Fibroblast of peridontal ligament (primary cell): Measurements from ENCODE around the gene RPL13.
"Not testable (repeated sequence)": the region's sequence is repeated elsewhere in the genome, so short reads cannot be mapped to it uniquely, and the experiment has no call there.

ENCODE experiments used
- DNase-seq: peaks from one replicate; pipeline ENCODE4 v3.0.0-alpha.2; 2010; ENCODE audit errors: extremely low read depth

RPL13 gene

DNA sequence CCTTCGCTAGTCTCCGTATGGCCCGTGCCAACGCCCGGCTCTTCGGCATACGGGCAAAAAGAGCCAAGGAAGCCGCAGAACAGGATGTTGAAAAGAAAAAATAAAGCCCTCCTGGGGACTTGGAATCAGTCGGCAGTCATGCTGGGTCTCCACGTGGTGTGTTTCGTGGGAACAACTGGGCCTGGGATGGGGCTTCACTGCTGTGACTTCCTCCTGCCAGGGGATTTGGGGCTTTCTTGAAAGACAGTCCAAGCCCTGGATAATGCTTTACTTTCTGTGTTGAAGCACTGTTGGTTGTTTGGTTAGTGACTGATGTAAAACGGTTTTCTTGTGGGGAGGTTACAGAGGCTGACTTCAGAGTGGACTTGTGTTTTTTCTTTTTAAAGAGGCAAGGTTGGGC, 2.5 kb downstream of the RPL13 start:
- no peak for DNase-seq

DNA sequence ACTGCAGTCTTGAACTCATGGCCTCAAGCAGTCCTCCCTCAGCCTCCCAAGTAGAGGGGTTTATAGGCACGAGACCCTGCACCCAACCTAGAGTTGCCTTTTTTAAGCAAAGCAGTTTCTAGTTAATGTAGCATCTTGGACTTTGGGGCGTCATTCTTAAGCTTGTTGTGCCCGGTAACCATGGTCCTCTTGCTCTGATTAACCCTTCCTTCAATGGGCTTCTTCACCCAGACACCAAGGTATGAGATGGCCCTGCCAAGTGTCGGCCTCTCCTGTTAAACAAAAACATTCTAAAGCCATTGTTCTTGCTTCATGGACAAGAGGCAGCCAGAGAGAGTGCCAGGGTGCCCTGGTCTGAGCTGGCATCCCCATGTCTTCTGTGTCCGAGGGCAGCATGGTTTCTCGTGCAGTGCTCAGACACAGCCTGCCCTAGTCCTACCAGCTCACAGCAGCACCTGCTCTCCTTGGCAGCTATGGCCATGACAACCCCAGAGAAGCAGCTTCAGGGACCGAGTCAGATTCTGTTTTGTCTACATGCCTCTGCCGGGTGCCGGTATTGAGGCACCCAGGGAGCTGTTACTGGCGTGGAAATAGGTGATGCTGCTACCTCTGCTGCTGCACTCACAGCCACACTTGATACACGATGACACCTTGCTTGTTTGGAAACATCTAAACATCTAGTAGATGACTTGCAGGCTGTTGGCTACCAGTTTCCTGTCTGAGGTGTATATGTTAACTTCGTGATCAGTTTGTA, 3.3 kb downstream of the RPL13 start:
- DNase-seq, result no peak

DNA sequence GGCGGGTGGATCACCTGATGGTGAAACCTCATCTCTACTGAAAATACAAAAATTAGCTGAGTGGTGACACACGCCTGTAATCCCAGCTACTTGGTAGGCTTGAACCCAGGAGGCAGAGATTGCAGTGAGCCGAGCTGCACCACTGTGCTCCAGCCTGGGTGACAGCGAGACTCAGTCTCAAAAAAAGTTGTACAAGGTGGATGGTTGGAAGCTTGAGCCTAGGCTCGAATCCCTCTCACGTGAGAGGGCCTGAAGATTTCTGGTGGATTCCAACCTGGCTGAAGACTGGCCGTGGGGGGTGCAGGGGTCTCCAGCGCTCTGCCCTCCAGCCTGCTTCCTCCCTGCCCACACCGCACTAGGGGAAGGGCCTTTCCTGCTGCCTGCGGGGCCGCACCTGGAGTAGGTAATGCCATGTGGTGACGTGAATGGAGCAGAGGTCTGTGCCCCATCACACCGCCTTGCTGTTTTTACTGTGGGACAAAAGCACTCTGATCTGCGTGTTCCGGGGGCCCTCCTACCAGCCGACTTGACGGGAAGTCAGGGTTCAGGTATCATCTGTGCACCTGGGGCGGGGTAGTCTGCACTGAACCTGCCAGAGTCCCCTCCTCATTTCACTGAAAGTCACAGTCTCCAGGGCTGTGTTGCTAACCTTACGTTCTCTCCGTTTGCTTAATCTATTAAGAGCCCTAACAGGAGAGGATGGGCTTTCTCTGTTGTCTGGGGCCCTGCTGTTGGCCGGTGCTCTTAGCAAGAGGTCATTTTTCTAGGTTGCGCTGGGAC, 4.2 kb downstream of the RPL13 start:
- DNase-seq, result no peak

DNA sequence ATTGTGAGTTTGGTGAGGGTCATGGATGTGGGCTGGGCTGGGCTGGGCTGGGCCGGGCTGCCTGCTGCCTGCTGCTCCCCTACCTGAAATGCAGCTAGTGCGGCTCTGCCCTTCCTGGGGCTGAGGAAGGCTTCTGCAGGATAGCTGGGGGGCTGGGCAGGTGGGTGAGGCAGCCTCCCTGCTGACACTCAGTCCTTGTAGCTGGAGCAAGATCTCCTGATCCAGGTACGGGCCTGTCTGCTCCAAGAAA, 4.7 kb downstream of the RPL13 start:
- no peak for DNase-seq

DNA sequence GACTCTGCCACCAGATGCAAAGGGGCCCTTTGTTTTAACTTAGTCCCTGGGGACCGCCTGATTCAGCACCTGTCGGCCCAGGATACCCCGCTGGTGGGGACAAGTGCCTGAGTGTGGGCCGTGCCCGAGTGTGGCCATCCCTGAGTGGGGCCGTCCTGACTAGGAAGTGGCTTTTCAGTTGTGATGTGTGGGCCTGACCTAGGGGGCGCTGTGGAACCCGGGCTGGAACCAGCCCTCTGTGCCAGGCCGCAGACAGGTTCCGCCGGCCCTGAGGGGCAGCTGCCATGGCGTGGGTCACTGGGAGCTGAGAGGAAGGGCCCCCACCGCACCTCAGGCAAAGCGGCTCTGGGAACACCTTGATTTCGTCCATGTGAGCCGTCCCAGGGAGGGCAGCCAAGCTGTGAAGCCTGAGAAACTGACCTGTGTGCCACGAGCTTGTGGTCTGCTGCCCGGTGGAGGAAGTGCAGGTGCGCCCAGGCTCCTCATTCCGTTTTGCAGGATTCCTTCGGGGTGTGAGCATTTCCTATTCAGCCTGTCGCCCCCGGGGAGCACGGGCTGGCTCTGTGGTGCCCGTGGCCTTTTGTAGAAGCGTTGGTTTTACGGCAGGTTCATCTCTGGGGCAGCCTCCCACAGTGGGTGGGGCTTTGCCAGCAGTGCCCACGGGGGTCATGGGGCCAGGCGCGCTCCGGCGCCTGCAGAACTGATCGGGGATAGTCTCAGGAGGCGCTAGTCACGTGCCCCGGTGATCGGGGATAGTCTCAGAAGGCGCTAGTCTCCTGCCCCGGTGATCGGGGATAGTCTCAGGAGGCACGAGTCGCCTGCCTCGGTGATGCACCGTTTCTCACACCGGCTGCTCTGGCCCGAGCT, 5.3 kb downstream of the RPL13 start:
- DNase-seq, result no peak

DNA sequence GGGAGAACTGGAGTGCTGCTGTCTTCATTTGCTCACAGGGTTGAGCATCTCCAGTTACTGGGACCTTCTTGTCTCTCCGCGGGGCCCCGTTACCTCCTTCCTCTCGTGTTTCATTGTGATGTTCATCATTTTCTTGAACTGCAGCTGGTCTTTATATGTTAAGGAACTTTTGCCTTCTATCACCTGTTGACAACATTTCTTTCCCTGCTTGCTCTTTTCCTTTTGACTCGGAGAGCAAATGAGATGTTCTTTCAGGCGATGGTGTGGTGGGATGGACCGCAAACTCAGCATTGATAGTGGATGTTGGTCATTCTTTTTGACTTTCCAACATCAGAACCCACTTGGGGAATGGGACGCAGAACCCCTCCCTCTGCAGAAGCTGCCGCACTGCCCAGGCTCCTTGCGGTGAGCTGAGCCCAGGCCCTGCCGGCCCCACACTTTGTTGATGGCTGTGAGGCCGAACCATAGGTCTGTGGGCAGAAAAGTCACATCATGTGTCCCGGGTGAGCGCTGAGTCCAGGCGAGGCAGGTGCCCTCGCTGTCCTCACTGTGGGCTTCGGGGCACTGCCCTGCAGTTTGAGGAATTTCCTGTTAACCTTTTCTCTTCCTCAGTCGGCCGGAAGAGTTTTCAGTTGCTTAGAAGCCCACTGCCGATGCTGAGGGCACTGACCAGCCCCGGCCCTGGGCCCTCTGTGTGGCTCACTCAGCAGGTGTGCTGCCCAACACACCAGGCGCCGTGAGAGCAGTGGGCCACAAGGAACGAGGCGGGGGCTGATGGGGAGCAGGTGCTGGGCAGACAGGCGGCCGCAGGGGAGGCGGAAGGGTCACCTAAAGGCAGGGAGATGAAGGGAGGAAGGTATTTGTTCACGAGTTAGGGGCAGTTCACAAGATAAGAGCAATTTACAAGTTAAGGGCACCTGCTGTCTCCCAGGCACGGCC, 7.4 kb downstream of the RPL13 start:
- no peak for DNase-seq

DNA sequence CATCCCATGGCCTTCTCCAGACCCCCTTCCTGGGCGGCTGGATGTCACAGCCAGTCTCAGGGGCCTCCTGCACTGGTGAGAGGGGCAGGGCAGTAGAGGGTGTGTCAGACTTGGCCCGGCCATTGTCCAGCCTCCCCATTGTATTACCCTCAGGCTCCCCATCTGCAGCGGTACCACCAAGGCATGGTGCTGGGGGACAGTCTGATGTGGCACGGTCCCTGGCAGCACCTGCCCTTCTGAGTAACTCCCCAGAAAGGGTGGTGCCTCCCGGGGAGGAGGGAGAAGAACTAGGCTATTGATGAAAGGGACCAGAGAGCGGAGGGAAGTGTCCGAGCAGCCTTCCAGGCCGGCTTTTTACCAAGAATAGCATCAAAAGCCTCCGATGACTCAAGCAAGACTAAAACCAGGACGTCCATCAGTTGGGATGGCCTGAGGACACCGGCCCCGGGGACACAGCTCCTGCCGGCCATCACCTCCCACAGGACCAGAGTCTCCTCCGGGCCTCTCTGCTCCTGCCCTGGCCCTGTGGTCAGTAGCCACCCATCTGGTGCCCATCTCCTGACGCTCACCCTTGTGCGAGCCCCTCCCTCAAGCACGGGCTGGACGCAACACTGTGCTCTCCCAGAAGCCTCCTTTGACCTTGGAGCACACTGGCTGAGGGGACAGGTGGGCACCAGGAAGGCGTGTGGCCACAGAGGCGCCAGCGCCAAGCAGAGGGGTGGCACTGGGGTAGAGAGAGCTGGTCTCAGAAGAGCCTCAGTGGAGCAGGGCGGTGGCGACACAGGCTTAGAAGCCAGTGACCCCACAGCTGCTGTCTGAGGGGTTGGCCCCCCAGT, 9.2 kb downstream of the RPL13 start:
- no peak for DNase-seq

DNA sequence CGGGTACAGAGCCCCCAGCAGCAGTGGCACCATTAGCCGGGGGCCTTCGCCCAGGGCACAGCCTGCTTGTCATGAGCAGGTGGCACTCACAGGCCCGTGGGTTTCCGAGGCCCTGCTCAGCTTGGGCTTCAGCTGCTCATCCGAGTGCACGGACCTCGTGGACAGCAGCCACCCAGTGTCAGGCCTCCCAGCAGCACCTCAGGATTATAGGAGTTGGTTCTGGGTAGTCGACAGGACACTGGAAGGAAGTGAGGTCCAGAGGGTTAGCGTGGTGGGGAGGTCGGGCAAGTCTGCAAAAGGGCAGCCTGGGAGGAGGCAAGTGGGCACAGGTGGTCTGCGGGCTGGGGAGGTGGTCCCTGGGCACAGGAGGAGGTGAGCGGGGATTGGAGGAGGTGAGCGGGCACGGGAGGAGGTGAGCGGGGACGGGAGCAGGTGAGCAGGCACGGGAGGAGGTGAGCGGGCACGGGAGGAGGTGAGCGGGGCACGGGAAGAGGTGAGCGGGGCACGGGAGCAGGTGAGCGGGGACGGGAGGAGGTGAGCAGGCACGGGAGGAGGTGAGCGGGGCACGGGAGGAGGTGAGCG, 10.0 kb downstream of the RPL13 start:
- DNase-seq, result no peak

DNA sequence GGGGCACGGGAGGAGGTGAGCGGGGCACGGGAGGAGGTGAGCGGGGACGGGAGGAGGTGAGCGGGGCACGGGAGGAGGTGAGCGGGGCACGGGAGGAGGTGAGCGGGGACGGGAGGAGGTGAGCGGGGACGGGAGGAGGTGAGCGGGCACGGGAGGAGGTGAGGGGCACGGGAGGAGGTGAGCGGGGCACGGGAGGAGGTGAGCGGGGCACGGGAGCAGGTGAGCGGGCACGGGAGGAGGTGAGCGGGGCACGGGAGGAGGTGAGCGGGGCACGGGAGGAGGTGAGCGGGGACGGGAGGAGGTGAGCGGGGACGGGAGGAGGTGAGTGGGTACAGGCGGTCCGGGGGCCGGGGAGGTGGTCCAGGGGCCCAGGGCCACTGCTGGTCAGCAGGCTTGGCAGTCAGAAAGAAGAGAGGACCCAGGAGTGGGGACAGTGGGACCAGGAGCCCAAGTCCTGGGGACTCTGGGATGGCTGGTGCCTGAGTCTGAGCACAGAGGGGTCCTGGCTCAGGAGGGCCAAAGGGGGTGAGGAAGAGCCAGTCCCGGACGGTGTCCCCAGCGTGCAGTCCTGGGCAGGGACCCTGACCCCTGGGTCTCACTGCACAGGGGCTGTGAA, 10.6 kb downstream of the RPL13 start:
- DNase-seq, result not testable (repeated sequence)

DNA sequence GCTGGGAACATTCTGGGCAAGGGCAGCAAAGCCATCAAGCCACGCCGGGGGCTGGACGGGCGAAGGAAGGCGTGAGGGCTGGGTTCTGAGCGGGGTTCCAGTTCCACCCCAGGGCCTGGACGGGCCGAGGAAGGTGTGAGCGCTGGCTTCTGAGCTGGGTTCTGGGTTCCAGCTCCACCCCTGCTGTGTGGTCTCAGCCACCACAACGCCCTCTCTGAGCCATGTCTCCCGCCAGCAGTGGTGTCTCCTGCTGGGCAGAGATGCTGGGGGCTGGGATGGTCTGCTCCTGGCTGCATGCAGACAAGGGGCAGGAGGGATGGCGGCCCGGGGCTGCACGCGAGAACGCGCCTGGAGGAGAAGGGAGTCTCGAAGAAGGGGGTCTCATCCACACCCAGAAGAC, 11.2 kb downstream of the RPL13 start:
- no peak for DNase-seq

DNA sequence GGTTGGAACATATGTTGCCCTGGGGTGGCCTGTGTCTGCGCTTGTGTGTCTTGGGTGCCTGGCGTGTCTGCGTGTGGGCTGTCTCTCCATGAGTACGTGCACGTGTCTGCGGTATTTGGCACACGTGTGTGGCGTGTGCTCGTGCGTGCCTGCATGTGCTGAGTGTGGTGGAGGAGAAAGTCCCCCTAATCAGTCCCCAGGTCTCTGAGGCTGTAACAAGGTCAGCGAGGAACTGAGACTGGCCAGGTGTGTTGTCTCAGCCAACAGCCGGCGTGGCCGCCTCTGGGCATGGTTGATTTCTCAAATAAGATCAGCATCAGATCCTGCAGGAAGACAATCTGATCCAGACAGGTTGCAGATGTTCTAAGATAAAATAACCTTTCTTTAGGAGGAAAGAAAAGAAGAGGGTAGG, 11.6 kb downstream of the RPL13 start:
- no peak for DNase-seq

DNA sequence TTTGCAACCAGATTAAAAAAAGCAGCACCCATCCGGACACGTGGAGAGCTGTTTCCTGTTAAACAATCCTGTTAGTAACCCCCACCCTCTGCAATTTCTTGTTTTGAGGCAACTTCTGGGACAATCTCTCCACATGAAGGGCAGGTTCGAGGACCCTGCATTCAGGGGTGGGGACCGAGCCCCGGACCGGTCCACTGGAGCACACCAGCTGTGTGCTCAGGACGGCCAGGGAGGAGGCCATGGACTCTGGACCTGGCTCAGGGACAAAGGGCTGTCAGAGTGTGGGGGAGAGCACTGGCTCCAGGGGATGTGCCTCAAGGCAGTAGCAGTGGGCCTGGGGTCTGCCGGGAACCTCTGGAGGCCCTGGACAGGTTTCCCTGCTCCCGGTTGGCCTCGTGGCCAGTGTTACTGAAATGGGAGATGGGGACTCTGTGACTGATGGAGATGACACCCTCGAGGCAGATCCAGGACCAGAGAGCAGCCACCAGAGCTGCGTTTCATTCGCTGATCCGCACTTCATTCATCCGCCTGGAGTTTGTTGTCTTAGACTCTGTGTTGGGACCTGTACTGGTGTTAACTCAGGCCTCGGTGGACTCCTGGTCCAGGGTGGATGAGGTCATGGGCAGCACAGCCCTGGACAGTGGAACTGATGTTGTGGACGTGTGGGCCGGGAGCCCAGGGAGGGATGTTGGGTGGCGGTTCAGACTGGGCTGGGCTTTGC, 12.2 kb downstream of the RPL13 start:
- no peak for DNase-seq

DNA sequence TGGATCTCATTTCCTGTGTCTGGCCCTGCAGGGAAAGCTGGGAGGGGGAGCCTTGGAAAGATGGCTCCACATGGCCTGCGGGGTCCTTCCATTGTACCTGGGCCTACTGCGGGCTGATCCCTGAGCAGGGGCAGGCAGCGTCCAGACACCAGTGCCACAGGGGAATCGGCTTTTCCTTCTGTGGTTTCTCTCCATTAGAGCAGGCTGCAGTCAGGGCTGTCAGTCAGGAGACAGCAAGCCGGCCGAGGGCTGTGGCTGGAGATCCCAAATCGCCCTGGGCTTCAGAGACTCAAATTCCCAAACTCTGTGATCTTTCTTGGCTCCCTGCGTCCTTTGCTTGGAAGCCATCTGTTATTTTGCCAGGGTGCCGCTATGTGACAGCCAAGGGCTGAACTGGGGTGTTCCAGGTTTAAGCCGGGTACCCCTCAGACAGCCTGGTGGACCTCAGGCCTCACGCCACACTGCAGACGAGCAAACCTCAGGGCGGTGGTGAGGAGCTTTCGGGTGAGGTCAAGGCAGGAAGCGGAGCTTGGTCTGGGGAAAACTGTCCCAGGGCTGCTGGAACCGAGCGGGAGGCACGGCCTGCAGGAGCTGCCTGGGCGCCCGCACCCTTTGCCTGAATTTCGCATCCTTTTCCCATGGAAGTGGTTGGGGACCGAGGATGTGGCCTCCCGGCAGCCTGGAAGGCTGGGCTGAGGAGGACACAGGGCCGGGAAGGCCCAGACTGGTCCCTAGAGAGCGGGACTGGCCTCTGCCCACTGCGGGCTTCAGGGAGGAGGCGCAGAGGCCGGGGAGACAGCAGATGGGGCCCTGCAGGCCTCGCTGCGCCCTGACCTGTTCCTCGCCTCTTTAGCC, 13.6 kb downstream of the RPL13 start:
- DNase-seq, result no peak

DNA sequence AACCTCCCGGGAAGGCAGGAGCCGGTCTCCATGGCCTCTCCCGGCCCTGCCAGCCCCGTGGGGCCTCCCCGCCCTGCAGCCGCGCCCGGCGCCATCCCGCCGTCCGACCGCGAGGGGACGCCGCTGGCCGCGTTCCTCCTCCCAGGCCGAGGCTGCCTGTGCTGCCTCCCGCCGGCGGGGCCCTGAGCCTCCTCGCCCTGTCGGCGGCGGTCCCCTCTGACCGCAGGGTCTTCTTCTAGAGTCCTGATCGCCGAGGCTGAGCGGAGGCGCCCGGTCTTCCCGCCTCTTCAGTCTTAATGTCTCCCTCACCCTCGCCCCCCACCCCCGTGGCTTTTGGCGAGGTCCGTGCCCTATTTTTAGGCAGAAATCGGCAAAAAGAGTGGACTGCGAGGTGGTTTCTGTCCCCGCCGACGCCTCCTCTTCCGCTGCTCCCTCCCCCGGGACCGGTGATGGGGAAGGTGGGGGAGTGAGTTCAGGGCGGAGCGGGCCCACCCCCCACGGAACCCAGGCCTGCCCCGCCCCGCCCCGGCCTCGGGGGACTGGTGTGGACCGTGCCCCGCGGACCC, 14.3 kb downstream of the RPL13 start:
- DNase-seq, result peak; percentile 59

DNA sequence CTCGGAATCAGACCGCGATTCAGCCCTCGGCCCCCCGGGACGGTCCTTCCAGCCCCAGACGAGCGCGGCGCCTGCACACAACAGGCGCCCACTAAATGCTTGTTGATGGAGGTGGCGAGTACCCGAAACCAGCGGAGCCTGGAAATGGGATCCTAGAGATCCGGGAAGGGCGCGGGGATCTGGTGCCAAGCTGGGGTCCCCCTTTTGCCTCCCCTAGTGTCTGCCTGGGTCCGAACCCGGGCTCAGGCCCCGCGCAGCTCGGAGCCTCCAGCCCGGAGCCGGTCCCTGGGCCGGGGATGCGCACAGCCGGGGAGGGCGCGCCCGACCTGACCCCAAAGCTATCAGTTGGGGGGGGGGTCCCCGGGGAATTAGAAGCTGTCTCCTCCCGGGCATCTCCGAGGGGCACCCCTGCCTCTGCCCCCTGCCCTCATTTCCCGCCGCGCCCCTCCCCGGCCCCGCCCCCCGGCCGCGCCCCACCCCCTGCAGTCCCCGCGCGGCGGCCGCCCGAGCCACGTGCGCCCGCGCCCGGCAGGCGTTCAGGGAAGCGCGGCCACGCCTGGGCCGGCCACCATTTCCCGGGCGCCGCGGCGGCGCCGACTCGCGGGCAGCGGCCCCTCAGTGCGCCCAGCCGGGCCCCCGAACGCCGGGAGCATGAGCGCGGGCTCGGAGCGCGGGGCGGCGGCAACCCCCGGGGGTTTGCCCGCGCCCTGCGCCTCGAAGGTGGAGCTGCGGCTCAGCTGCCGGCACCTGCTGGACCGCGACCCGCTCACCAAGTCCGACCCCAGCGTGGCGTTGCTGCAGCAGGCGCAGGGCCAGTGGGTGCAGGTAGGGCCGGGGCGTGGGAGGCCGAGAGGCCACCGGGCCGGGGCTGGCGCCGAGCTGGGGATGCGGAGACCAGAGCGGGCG, 15.0 kb downstream of the RPL13 start, which contains the start of gene CPNE7:
Gene CPNE7 (plus strand): TSS at position 512 of the 906 bp plus-strand sequence. CDS start 140 bp downstream, at position 652.
- no peak for DNase-seq

DNA sequence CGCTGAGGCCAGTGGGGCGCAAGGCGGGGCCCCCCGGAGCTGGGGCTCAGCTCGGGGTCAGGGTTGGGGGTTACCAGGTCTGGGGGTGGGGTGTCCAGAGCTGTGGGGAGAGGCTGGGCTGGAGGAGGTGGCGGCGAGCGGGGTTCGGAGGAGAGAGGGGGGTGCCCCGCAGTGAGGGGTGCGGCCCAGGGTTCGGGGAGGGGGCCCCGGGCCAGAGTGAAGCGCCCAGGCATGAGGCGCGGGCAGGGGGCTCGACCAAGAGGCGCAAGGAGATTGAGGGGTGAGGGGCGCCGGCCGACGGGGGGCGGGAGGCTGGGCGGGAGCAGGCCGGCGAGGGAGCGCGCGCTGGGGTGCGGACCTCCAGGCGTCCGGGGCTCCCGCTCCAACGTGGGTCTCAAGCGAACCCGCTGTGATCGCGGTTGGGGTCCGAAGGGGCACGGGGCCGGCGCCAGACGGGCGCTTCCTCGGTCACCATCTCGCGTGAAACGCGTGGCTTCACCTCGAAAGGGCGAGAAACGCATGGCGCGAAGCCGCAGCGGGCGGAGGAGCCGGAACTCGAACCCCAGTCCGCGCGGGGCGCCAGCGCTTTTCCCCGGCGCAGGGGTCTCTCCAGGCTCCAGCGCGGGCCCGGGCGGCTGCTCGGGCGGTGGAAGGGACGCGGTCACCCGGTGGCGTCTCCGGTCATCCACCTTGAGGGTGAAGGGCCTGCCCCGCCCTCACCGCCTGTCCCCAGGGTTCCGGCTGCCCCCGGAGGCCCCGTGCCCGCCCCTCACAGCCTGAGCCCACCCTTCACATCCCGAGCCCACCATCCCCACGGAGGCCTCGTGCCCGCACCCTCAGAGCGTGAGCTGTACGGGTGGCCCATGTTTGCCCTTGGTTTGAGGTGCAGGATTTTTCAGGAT, 15.9 kb downstream of the RPL13 start:
- DNase-seq, result no peak
